ENCODE measurements around the gene NDUFA12.
A peak's percentile ranks its signal among the peaks of the same experiment; 100 is the strongest.
"Not testable (repeated sequence)": the region's sequence is repeated elsewhere in the genome, so short reads cannot be mapped to it uniquely, and the experiment has no call there.

The NDUFA12 gene

GRCh38 chr12:94998326-94998725 lies 5.2 kb downstream of the NDUFA12 start:
- no peak overlapping the region for H3K4me3 ChIP-seq (ENCODE audit: low read length)
- peaks cover 14% of the 10 kb centered on the region for H3K4me1 ChIP-seq (ENCODE audit: control insufficient read depth, insufficient read depth, low read length)
- H3K4me2 ChIP-seq (ENCODE audit: low read length) = no peak overlapping the region
- no peak overlapping the region for H3K9ac ChIP-seq (ENCODE audit: low read depth, low read length)
- no peaks in the 10 kb centered on the region for H3K9me3 ChIP-seq (replicated peaks; ENCODE audit: low read length)
- H3K27me3 ChIP-seq (ENCODE audit: control insufficient read depth, insufficient read depth, low read length) = no peaks in the 10 kb centered on the region
- H3K36me3 ChIP-seq (ENCODE audit: insufficient read depth, low read length) = peaks cover 7% of the 10 kb centered on the region

DNA sequence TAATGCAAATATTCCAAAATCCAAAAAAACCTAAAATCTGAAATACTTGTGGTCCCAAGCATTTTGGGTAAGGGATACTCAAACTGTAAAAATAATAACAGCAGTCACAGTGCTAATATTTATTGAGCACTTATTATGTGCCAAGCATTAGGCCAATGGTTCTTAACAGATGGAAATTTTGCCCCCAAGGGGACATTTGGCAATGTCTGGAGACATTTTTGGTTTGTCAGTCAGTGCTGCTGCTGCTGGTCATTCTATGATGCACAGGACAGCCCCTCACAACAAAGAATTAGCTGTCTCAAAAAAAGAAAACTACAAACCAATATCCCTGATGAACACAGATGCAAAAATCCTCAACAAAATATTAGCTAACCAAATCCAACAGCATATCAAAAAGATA lies 5.8 kb downstream of the NDUFA12 start:
- Histone ChIP-seq H3K9me3 (replicated peaks; ENCODE audit: low read length) (no peaks in the 10 kb centered on the region), H3K4me2 (ENCODE audit: low read length) (no peak overlapping the region), H3K9ac (ENCODE audit: low read depth, low read length) (no peak overlapping the region), H3K36me3 (ENCODE audit: insufficient read depth, low read length) (peaks cover 10% of the 10 kb centered on the region), H3K4me1 (ENCODE audit: control insufficient read depth, insufficient read depth, low read length) (peaks cover 14% of the 10 kb centered on the region), H3K4me3 (ENCODE audit: low read length) (no peak overlapping the region), H3K27me3 (ENCODE audit: control insufficient read depth, insufficient read depth, low read length) (no peaks in the 10 kb centered on the region)

GRCh38 chr12:94997061-94997460 lies 6.4 kb downstream of the NDUFA12 start:
- H3K36me3 ChIP-seq (ENCODE audit: insufficient read depth, low read length) = peaks cover 16% of the 10 kb centered on the region
- H3K27me3 ChIP-seq (ENCODE audit: control insufficient read depth, insufficient read depth, low read length) = no peaks in the 10 kb centered on the region
- peaks cover 10% of the 10 kb centered on the region for H3K4me1 ChIP-seq (ENCODE audit: control insufficient read depth, insufficient read depth, low read length)
- H3K4me2 ChIP-seq (ENCODE audit: low read length) = no peak overlapping the region
- no peak overlapping the region for H3K4me3 ChIP-seq (ENCODE audit: low read length)
- no peaks in the 10 kb centered on the region for H3K9me3 ChIP-seq (replicated peaks; ENCODE audit: low read length)
- no peak overlapping the region for H3K9ac ChIP-seq (ENCODE audit: low read depth, low read length)

DNA sequence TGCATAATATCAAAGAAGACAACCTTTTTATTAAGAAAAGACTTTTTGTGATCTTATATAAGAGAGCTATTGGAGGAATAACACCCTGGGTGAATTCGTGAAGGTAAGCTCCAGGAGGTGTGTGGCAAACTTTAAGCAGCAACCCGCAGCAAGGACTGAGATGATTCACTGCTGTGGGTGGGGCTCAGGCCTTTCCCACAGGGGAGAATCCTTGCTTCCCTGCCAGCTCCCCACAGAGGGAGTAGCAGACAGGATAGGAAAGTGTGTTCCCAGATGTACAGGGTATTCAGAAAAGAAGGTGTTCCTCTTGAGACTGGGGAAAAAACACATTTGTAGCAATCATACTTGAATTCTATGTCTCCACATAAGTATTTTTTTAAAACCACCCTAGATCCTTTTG lies 9.2 kb downstream of the NDUFA12 start:
- H3K36me3 ChIP-seq (ENCODE audit: insufficient read depth, low read length) = peaks cover 13% of the 10 kb centered on the region
- no peak overlapping the region for H3K4me2 ChIP-seq (ENCODE audit: low read length)
- H3K4me3 ChIP-seq (ENCODE audit: low read length) = no peak overlapping the region
- H3K9me3 ChIP-seq (replicated peaks; ENCODE audit: low read length) = no peaks in the 10 kb centered on the region
- H3K27me3 ChIP-seq (ENCODE audit: control insufficient read depth, insufficient read depth, low read length) = no peaks in the 10 kb centered on the region
- peaks cover 10% of the 10 kb centered on the region for H3K4me1 ChIP-seq (ENCODE audit: control insufficient read depth, insufficient read depth, low read length)
- H3K9ac ChIP-seq (ENCODE audit: low read depth, low read length) = no peak overlapping the region

DNA sequence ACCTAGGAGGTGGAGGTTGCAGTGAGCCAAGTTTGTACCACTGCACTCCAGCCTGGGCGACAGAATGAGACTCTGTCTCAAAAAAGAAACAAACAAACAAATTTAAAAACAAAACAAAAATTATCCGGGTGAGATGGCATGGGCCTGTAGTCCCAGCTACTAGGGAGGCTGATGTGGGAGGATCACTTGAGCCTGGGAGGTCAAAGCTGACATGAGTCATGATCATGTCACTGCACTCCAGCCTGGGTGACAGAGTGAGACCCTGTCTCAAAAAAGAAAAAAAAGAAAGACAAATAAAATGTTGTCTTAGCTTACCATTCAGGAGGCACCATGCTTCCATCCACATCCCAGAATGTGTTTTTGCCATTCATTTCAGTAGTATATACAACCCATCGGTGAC lies 9.6 kb downstream of the NDUFA12 start:
- H3K36me3 ChIP-seq (ENCODE audit: insufficient read depth, low read length) = peaks cover 13% of the 10 kb centered on the region

GRCh38 chr12:94990222-94990621 lies 13.3 kb downstream of the NDUFA12 start:
- Histone ChIP-seq H3K4me3 (ENCODE audit: low read length) (no peak overlapping the region), H3K9me3 (replicated peaks; ENCODE audit: low read length) (no peaks in the 10 kb centered on the region), H3K4me2 (ENCODE audit: low read length) (no peak overlapping the region), H3K4me1 (ENCODE audit: control insufficient read depth, insufficient read depth, low read length) (peaks cover 10% of the 10 kb centered on the region), H3K36me3 (ENCODE audit: insufficient read depth, low read length) (peaks cover 15% of the 10 kb centered on the region), H3K9ac (ENCODE audit: low read depth, low read length) (no peak overlapping the region), H3K27me3 (ENCODE audit: control insufficient read depth, insufficient read depth, low read length) (no peaks in the 10 kb centered on the region)

More for the DNA sequence above, 9.6 kb downstream of the NDUFA12 start:
- not testable (repeated sequence) for H3K9ac ChIP-seq (ENCODE audit: low read depth, low read length); H3K4me1 ChIP-seq (ENCODE audit: control insufficient read depth, insufficient read depth, low read length); H3K27me3 ChIP-seq (ENCODE audit: control insufficient read depth, insufficient read depth, low read length); H3K4me3 ChIP-seq (ENCODE audit: low read length); H3K4me2 ChIP-seq (ENCODE audit: low read length); H3K9me3 ChIP-seq (replicated peaks; ENCODE audit: low read length)

DNA sequence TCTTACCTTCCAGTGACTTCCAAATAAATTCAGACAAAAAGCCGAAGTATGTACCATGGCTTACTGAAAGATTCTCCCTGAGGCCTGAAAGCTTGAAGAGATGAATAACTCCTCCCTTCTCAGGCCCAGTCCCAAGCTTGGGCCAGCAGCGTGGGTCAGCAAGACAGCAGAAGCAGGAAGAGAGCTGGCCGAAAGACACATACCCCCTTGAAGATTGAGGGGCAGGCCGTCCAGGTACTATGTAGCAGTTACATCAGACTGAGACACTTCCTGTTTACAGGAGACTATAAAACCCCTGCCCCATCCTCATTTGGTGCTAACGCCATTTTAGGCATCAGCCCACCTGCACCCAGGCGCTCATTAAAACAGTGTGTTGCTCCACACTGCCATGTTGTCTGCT lies 15.0 kb downstream of the NDUFA12 start:
- H3K9ac ChIP-seq (ENCODE audit: low read depth, low read length) = no peak overlapping the region
- H3K9me3 ChIP-seq (replicated peaks; ENCODE audit: low read length) = no peaks in the 10 kb centered on the region
- H3K4me1 ChIP-seq (ENCODE audit: control insufficient read depth, insufficient read depth, low read length) = peaks cover 8% of the 10 kb centered on the region
- H3K36me3 ChIP-seq (ENCODE audit: insufficient read depth, low read length) = peaks cover 11% of the 10 kb centered on the region
- no peak overlapping the region for H3K4me2 ChIP-seq (ENCODE audit: low read length)
- no peaks in the 10 kb centered on the region for H3K27me3 ChIP-seq (ENCODE audit: control insufficient read depth, insufficient read depth, low read length)
- H3K4me3 ChIP-seq (ENCODE audit: low read length) = no peak overlapping the region

DNA sequence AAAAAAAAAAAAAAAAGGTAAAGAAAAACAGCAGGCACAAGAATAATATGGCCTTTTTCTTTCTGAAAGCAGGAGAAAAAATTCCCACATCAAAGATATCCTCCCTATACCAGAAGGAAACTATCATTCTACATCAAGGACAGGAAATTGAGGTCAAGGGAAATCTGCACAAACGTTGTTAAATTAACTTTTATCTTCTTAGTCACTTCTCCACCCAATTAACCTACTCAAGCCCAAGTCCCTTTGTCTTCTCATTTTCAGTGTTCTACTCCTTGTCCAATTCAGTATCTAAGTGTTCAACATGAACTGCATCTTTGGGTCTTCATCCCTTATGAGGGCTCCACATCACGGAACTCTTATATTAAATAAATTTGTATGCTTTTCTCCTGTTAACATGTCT lies 15.7 kb downstream of the NDUFA12 start:
- Histone ChIP-seq H3K9me3 (replicated peaks; ENCODE audit: low read length) (no peaks in the 10 kb centered on the region), H3K27me3 (ENCODE audit: control insufficient read depth, insufficient read depth, low read length) (no peaks in the 10 kb centered on the region), H3K4me1 (ENCODE audit: control insufficient read depth, insufficient read depth, low read length) (peaks cover 14% of the 10 kb centered on the region), H3K4me2 (ENCODE audit: low read length) (no peak overlapping the region), H3K9ac (ENCODE audit: low read depth, low read length) (no peak overlapping the region), H3K4me3 (ENCODE audit: low read length) (no peak overlapping the region), H3K36me3 (ENCODE audit: insufficient read depth, low read length) (peaks cover 9% of the 10 kb centered on the region)

DNA sequence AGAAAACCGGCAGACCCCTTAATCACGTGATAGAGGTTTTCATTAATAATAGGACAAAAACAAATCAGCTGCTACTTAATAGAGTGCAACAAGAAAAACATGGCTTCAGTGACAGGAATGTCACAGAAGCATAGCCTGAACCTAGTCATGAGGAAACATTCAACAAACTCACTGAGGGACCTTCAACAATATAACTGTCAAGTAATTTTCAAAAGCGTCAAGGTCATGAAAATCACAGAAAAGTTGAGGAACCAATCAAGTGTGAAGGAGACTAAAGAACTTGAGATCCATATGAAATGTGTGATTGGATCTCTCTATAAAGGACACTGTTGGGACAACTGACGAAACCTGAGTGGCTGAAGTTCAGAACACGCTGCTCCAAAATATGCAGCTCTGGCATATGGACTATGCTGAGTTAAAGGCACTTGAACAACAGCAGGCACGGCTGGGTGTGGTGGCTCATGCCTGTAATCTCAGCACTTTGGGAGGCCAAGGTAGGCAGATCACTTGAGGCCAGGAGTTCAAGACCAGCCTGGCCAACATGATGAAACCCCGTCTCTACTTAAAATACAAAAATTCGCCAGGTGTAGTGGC lies 16.3 kb downstream of the NDUFA12 start:
- Histone ChIP-seq H3K4me3 (ENCODE audit: low read length) (no peak overlapping the region), H3K36me3 (ENCODE audit: insufficient read depth, low read length) (peaks cover 3% of the 10 kb centered on the region), H3K4me2 (ENCODE audit: low read length) (no peak overlapping the region), H3K9me3 (replicated peaks; ENCODE audit: low read length) (no peaks in the 10 kb centered on the region), H3K4me1 (ENCODE audit: control insufficient read depth, insufficient read depth, low read length) (peaks cover 20% of the 10 kb centered on the region), H3K9ac (ENCODE audit: low read depth, low read length) (no peak overlapping the region), H3K27me3 (ENCODE audit: control insufficient read depth, insufficient read depth, low read length) (no peaks in the 10 kb centered on the region)

- not testable (repeated sequence) for H3K4me2 ChIP-seq (ENCODE audit: low read length); H3K36me3 ChIP-seq (ENCODE audit: insufficient read depth, low read length); H3K9ac ChIP-seq (ENCODE audit: low read depth, low read length); H3K27me3 ChIP-seq (ENCODE audit: control insufficient read depth, insufficient read depth, low read length); H3K4me3 ChIP-seq (ENCODE audit: low read length); H3K9me3 ChIP-seq (replicated peaks; ENCODE audit: low read length)
- H3K4me1 ChIP-seq (ENCODE audit: control insufficient read depth, insufficient read depth, low read length) = peaks cover 20% of the 10 kb centered on the region
Observed at GRCh38 chr12:94985099-94985498, 18.4 kb downstream of the NDUFA12 start.

GRCh38 chr12:94983321-94983720 lies 20.2 kb downstream of the NDUFA12 start:
- H3K4me3 ChIP-seq (ENCODE audit: low read length) = no peak overlapping the region
- peaks cover 3% of the 10 kb centered on the region for H3K36me3 ChIP-seq (ENCODE audit: insufficient read depth, low read length)
- no peaks in the 10 kb centered on the region for H3K9me3 ChIP-seq (replicated peaks; ENCODE audit: low read length)
- H3K27me3 ChIP-seq (ENCODE audit: control insufficient read depth, insufficient read depth, low read length) = no peaks in the 10 kb centered on the region
- H3K4me2 ChIP-seq (ENCODE audit: low read length) = peak overlapping the region; percentile 32
- H3K4me1 ChIP-seq (ENCODE audit: control insufficient read depth, insufficient read depth, low read length) = peaks cover 20% of the 10 kb centered on the region
- no peak overlapping the region for H3K9ac ChIP-seq (ENCODE audit: low read depth, low read length)

GRCh38 chr12:94982456-94982855 lies 21.0 kb downstream of the NDUFA12 start:
- Histone ChIP-seq H3K9me3 (replicated peaks; ENCODE audit: low read length) (no peaks in the 10 kb centered on the region), H3K36me3 (ENCODE audit: insufficient read depth, low read length) (no peaks in the 10 kb centered on the region), H3K4me3 (ENCODE audit: low read length) (no peak overlapping the region), H3K4me2 (ENCODE audit: low read length) (no peak overlapping the region), H3K9ac (ENCODE audit: low read depth, low read length) (no peak overlapping the region), H3K4me1 (ENCODE audit: control insufficient read depth, insufficient read depth, low read length) (peaks cover 20% of the 10 kb centered on the region), H3K27me3 (ENCODE audit: control insufficient read depth, insufficient read depth, low read length) (no peaks in the 10 kb centered on the region)
